Astrocyte of the spinal cord (primary cell): ENCODE results near the gene FMN1.

ENCODE experiments used
- DNase-seq: peaks from one replicate; pipeline ENCODE4 v3.0.0; 2011; ENCODE audit warnings: low read depth, low spot score
- H3K4me3 ChIP-seq: 2 replicates; pipeline ENCODE4 v1.5.1; 2011; ENCODE audit warnings: low read depth, mild to moderate bottlenecking, low read length, moderate library complexity
- CTCF ChIP-seq: IDR thresholded peaks from 2 replicates; pipeline ENCODE4 v1.5.1; 2012; ENCODE audit warnings: low read depth, mild to moderate bottlenecking, low read length, inconsistent platforms
- in situ Hi-C: cut with HindIII; loops from 2 replicates; pipeline ENCODE4 v1.10.0; 2017; ENCODE audit warnings: low sequenced_read_pairs

FMN1 gene

GRCh38 chr15:32859251-32859650, 335.3 kb downstream of the FMN1 start:
- DNase-seq, result no peak
- H3K4me3 ChIP-seq, result no peak overlapping the region
- TF ChIP-seq CTCF, result no peak
- in situ Hi-C loops, result no loop called here

GRCh38 chr15:32857732-32858131, 336.8 kb downstream of the FMN1 start:
- no peak overlapping the region for H3K4me3 ChIP-seq
- in situ Hi-C loops, result no loop called here
- no peak for TF ChIP-seq CTCF
- DNase-seq, result no peak

GRCh38 chr15:32856753-32857152, 337.8 kb downstream of the FMN1 start:
- in situ Hi-C loops, result no loop called here
- no peak for TF ChIP-seq CTCF
- H3K4me3 ChIP-seq, result no peak overlapping the region
- DNase-seq, result peak; percentile 74

- in situ Hi-C loops, result no loop called here
- peak; percentile 10 for TF ChIP-seq CTCF
- DNase-seq, result peak; percentile 99
- no peak overlapping the region for H3K4me3 ChIP-seq
Observed at GRCh38 chr15:32855942-32856341, 338.6 kb downstream of the FMN1 start.

GRCh38 chr15:32853592-32853991, 340.9 kb downstream of the FMN1 start:
- no peak for TF ChIP-seq CTCF
- DNase-seq, result no peak
- in situ Hi-C loops, result no loop called here
- H3K4me3 ChIP-seq, result no peak overlapping the region

GRCh38 chr15:32852771-32853170, 341.7 kb downstream of the FMN1 start:
- in situ Hi-C loops, result no loop called here
- H3K4me3 ChIP-seq, result no peak overlapping the region
- no peak for DNase-seq
- TF ChIP-seq CTCF, result no peak

GRCh38 chr15:32852017-32852416, 342.5 kb downstream of the FMN1 start:
- in situ Hi-C loops, result no loop called here

More at GRCh38 chr15:32852017-32852416, 342.5 kb downstream of the FMN1 start:
- no peak overlapping the region for H3K4me3 ChIP-seq
- no peak for TF ChIP-seq CTCF
- no peak for DNase-seq
